Fibroblast of the aortic adventitia (primary cell): ENCODE measurements around the gene ABCG4. TPM values are rescaled to one million over a fixed set of nuclear protein-coding genes. Genes with fewer than 3 reads are reported as not detected.
"Not testable (repeated sequence)": the region's sequence is repeated elsewhere in the genome, so short reads cannot be mapped to it uniquely, and the experiment has no call there.

Experiments used
- DNase-seq: peaks from one replicate; pipeline ENCODE4 v3.0.0-alpha.2; 2010; ENCODE audit warnings: low read depth
- H3K4me3 ChIP-seq: 2 replicates; pipeline ENCODE4 v1.5.1; 2011; ENCODE audit warnings: low read depth, mild to moderate bottlenecking, control low read depth, low read length, moderate library complexity
- total RNA-seq: library from RNA; depleted of rRNA; stranded (reverse); fragments of >200 nt; gene quantifications from 2 replicates; pipeline ENCODE4 v1.2.3, GENCODE V29; 2012; ENCODE audit warnings: low replicate concordance
- TF ChIP-seq, protein P1 (sequence below): IDR thresholded peaks from 2 replicates; pipeline ENCODE4 v1.5.1; 2011; ENCODE audit warnings: mild to moderate bottlenecking, low read length, control low read depth, inconsistent platforms; ENCODE audit not compliant: insufficient read depth

Gene ABCG4
- total RNA-seq, 1 donor: not detected

DNA sequence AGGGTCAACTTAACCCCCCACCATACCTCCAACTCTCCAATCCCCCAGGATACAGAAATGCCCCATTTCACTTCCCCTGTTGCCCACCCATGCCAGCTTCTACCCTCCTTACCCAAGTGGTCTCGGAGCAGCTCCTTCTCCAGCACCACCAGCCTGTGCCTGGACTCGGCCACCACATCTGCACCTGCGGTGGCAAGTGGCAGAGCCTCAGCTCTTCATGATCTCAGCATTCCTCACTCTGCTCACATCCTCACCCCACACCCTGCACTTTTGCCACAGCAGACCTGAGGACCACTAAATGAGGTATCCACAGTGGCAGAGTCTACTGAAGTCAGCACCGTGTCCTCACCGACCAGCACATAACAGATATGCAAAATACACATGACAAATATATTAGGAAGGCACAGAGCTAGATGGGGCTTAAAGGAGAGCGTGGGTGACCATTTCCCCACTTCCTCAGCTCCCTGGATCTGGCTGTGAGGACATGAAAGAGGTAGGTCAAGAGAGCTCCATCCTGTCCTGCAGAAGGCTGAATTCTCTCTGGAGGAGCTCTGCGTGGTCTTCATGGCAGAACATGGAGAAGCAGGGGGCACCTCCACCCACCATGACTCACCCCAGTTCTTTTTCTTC is 46.1 kb downstream of the ABCG4 start:
- H3K4me3 ChIP-seq: no peak overlapping the region
- TF ChIP-seq, protein P1, sequence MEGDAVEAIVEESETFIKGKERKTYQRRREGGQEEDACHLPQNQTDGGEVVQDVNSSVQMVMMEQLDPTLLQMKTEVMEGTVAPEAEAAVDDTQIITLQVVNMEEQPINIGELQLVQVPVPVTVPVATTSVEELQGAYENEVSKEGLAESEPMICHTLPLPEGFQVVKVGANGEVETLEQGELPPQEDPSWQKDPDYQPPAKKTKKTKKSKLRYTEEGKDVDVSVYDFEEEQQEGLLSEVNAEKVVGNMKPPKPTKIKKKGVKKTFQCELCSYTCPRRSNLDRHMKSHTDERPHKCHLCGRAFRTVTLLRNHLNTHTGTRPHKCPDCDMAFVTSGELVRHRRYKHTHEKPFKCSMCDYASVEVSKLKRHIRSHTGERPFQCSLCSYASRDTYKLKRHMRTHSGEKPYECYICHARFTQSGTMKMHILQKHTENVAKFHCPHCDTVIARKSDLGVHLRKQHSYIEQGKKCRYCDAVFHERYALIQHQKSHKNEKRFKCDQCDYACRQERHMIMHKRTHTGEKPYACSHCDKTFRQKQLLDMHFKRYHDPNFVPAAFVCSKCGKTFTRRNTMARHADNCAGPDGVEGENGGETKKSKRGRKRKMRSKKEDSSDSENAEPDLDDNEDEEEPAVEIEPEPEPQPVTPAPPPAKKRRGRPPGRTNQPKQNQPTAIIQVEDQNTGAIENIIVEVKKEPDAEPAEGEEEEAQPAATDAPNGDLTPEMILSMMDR: no peak
- no peak for DNase-seq

DNA sequence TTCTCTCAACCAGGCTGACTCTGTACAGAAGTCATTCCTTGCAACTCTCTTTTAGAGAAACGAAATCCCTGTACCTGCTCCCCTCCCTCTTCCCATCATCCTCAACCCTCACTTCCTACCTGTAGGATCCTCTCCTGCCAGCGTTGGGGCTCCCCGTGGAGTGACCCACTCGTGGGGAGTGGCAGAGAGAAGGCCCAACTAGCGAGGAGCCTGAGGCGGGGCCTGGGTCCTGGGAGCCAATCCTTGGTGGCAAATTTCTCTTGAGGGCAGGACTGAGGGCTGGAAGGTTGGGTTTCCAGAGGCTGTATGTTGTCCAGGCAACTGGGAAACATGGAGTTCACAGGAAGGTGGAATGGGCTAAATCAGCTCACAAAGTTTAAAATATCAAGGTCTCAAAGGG is 46.8 kb downstream of the ABCG4 start:
- DNase-seq: peak; percentile 52
- TF ChIP-seq, protein P1: no peak
- H3K4me3 ChIP-seq: no peak overlapping the region

DNA sequence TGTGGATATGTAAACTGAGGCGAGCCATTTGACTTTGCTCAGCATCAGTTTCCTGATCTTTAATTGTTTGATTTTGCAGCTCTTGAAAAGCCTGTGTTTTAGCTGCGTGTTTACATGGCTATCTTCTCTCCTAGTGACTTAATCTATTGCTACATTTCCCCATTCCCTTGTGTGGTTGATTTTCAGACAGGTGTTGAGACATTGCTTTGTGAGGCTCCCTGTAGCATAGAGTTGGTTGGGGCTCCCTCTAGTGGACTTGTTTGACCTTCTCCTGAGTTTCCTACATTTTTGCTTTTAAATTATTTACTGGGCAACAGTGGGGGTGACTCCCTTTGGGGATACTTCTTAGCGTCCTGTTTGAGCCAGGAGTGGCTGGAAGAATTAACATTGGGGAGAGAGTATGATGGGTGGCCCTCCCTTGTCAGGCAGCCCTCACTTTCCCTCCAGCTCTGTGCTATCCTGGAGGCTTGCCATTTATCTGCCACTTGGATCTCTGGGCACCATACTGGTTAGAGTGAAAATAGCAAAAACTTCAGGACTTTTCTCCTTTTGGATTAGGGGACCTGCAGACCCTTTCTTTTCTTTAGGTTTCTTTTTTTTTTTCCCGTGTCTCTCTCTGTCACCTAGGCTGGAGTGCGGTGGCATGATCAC is 48.1 kb downstream of the ABCG4 start:
- TF ChIP-seq, protein P1: peak; percentile 81
- H3K4me3 ChIP-seq: no peak overlapping the region
- peak; percentile 90 for DNase-seq

DNA sequence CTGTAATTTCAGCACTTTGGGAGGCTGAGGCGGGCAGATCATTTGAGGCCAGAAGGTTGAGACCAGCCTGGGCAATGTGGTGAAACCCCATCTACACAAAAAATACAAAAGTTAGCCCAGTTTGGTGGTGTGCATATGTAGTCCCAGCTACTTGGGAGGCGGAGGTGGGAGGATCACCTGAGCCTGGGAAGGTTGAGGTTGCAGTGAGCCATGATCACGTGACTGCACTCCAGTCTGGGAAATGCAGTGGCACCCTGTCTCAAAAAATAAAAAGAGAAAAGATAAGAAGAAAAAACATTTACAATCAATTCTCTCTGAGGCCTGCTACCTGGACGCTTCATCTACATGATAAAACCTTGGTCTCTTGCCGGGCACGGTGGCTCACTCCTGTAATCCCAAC is 50.1 kb downstream of the ABCG4 start:
- no peak overlapping the region for H3K4me3 ChIP-seq
- no peak for DNase-seq
- TF ChIP-seq, protein P1: no peak

DNA sequence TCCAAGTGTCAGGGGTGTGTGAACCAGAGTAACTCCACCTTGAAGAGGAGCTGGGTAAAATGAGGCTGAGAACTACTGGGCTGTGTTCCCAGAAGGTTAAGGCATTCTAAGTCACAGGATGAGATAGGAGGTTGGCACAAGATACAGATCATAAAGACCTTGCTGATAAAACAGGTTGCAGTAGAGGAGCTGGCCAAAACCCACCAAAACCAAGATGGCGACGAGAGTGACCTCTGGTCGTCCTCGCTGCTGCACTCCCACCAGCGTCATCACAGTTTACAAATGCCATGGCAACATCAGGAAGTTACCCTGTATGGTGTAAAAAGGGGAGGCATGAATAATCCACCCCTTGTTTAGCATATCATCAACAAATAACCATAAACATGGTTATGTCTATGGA is 52.4 kb downstream of the ABCG4 start:
- not testable (repeated sequence) for DNase-seq, H3K4me3 ChIP-seq

DNA sequence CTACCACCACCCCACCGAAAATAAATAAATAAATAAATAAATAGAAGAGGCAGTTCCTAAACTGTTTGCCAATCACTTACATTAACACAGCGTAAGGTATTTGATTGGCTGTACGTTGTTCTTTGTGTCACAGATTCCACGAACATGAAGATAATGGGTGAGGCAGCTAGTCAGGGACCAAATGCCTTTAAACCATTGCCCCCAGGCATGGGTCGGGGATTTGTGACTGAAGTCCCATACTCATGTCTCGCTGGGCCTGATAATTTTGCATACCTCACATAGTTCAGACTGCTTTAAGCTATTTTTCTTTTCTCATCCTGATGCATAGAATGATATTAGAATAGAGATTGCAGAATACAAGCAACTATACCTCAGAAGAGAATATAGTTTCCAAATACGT is 53.7 kb downstream of the ABCG4 start:
- DNase-seq: no peak
- TF ChIP-seq, protein P1: no peak
- H3K4me3 ChIP-seq: no peak overlapping the region

DNA sequence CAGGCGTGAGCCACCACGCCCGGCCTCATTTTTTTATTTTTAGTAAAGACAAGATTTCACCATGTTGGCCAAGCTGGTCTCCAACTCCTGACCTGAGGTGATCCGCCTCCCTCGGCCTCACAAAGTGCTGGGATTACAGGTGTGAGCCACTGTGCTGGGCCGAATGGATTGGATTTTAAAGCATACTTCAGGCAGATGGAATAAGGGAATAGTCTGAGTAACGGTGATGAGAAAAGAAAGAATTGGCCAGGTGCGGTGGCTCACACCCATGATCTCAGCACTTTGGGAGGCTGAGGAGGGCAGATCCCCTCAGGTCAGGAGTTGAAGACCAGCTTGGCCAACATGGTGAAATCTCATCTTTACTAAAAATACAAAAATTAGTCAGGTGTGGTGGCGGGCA is 55.2 kb downstream of the ABCG4 start:
- DNase-seq: no peak
- H3K4me3 ChIP-seq: no peak overlapping the region
- TF ChIP-seq, protein P1: no peak
